Fibroblast of skin of back (primary cell): ENCODE data around the gene PCDHA5.

ENCODE experiments used
- DNase-seq: peaks from one replicate; pipeline ENCODE4 v3.0.0-alpha.2; 2013

PCDHA5 gene

DNA sequence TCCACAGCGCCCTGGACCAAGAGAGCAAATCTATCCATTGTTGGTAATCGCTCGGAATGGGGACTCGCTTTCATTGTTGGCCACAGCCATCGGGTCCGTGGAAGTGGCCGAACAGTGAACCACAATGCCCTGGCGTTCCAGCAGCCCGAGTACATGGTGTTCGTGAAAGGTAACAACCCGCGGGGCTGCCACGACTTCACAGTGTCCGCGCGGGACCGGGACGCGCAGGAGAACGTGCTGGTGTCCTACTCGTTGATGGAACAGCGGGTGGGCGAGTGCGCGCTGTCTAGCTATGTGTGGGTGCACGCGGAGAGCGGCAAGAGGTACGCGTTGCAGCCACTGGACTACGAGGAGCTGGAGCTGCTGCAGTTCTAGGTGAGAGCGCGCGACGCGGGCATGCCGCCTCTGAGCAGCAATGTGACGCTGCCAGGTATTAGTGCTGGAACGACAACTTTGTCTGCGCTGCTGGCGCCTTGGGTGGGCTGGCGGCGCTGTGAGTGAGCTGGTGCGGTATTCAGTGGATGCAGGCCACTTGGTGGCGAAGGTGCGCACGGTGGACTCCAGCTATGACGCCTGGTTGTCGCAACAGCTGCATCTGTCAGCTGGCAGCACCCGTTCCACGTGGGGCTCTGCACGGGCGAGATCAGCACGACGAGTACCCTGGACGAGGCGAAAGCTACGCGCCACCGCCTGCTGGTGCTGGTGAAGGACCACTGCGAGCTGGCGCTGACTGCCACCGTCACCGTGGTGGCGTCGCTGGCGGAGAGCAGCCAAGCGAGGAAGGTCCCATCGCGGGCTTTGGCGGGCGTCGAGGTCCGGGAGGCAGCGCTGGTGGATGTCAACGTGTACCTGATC is 41.3 kb downstream of the PCDHA5 start:
- no peak for DNase-seq

DNA sequence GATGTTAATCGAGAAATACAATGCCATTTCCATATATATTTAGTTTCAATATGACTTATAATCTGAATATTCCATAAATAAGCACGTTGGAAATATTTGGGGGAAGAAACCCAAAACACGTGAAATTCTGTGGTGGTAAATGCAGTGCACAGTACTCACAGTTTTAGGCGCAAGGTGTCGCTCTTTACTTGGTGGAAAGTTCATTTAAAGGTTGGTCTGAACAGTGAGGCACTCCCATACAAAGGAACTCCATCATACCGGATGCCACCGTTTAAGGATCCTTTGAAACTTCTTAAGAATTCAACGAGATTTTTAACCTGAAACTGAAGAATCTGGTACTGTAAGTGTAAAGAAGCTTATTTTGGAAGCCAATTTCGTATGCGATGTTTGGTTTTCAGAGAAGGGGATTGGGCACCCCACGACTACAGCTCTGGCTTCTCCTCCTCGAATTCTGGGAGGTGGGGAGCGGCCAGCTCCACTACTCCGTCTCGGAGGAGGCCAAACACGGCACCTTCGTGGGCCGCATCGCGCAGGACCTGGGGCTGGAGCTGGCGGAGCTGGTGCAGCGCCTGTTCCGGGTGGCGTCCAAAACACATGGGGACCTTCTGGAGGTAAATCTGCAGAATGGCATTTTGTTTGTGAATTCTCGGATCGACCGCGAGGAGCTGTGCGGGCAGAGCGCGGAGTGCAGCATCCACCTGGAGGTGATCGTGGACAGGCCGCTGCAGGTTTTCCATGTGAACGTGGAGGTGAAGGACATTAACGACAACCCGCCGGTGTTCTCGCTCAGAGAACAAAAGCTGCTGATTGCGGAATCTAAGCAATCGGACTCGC is 47.5 kb downstream of the PCDHA5 start, which contains the start of gene PCDHA11:
TSS of gene PCDHA11 (plus strand) at position 237 of the 834 bp plus-strand sequence. CDS start at position 384, 147 bp downstream.
- DNase-seq: peak; percentile 8

DNA sequence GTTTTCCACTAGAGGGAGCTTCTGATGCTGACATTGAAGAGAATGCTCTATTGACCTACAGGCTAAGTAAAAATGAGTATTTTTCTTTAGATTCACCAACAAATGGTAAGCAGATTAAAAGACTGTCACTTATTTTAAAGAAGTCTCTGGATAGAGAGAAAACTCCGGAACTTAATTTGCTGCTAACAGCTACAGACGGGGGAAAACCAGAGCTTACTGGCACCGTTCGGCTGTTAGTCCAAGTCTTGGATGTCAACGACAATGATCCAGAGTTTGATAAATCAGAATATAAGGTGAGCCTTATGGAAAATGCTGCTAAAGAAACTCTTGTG is 48.1 kb downstream of the PCDHA5 start:
- no peak for DNase-seq

DNA sequence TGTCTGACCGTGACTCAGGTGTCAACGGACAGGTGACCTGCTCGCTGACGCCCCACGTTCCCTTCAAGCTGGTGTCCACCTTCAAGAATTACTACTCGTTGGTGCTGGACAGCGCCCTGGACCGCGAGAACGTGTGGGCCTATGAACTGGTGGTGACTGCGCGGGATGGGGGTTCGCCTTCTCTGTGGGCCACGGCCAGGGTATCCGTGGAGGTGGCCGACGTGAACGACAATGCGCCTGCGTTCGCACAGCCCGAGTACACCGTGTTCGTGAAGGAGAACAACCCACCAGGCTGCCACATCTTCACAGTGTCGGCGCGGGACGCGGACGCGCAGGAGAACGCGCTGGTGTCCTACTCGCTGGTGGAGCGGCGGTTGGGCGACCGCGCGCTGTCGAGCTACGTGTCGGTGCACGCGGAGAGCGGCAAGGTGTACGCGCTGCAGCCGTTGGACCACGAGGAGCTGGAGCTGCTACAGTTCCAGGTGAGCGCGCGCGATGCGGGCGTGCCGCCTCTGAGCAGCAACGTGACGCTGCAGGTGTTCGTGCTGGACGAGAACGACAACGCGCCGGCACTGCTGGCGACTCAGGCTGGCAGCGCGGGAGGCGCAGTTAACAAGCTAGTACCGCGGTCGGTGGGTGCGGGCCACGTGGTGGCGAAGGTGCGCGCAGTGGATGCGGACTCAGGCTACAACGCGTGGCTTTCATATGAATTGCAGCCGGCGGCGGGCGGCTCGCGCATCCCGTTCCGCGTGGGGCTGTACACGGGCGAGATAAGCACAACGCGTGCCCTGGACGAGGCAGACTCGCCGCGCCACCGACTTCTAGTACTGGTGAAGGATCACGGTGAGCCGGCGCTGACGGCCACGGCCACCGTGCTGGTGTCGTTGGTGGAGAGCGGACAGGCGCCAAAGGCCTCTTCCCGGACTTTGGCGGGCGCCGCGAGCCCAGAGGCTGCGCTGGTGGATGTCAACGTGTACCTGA is 49.1 kb downstream of the PCDHA5 start:
- DNase-seq: no peak
